ENCODE measurements around the gene BTRC.

GRCh38 chr10:101566333-101567164, 212.6 kb downstream of the BTRC start:
- TF ChIP-seq, protein P1, sequence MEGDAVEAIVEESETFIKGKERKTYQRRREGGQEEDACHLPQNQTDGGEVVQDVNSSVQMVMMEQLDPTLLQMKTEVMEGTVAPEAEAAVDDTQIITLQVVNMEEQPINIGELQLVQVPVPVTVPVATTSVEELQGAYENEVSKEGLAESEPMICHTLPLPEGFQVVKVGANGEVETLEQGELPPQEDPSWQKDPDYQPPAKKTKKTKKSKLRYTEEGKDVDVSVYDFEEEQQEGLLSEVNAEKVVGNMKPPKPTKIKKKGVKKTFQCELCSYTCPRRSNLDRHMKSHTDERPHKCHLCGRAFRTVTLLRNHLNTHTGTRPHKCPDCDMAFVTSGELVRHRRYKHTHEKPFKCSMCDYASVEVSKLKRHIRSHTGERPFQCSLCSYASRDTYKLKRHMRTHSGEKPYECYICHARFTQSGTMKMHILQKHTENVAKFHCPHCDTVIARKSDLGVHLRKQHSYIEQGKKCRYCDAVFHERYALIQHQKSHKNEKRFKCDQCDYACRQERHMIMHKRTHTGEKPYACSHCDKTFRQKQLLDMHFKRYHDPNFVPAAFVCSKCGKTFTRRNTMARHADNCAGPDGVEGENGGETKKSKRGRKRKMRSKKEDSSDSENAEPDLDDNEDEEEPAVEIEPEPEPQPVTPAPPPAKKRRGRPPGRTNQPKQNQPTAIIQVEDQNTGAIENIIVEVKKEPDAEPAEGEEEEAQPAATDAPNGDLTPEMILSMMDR (IDR thresholded peaks at IDR 0.05): no peak
- no peak for TF ChIP-seq POLR2A (IDR thresholded peaks at IDR 0.05)

All from body of pancreas (tissue), 4 donors.